HepG2 (cell line): ENCODE results near the gene C22orf31. TPM values are rescaled to one million over a fixed set of nuclear protein-coding genes. Genes with fewer than 3 reads are reported as not detected.

Experiments used
- CCDC6 ChIP-seq: sonication (generic); formaldehyde crosslinking; IDR thresholded peaks from 2 replicates; pipeline ENCODE4 v1.8.1; 2022; ENCODE audit warnings: mild to moderate bottlenecking, missing genetic modification reagents, moderate library complexity
- DR1 ChIP-seq: sonication (generic); formaldehyde crosslinking; IDR thresholded peaks from 2 replicates; pipeline ENCODE4 v1.8.0; 2021; ENCODE audit warnings: mild to moderate bottlenecking, missing genetic modification reagents, inconsistent platforms
- HIVEP1 ChIP-seq: sonication (generic); formaldehyde crosslinking; IDR thresholded peaks from 2 replicates; pipeline ENCODE4 v1.4.0; 2020; ENCODE audit warnings: mild to moderate bottlenecking, missing genetic modification reagents
- HOXA9 ChIP-seq: sonication (generic); formaldehyde crosslinking; IDR thresholded peaks from 2 replicates; pipeline ENCODE4 v1.8.1; 2022; ENCODE audit warnings: missing genetic modification reagents, mild to moderate bottlenecking, moderate library complexity, borderline replicate concordance
- IKZF4 ChIP-seq: sonication (generic); formaldehyde crosslinking; IDR thresholded peaks from 2 replicates; pipeline ENCODE4 v1.5.1; 2020; ENCODE audit warnings: borderline replicate concordance, mild to moderate bottlenecking, low read depth, missing genetic modification reagents; ENCODE audit errors: not compliant biosample characterization
- KDM1A ChIP-seq: IDR thresholded peaks from 2 replicates; pipeline ENCODE4 v1.6.1; 2016; ENCODE audit warnings: missing compliant biosample characterization
- KDM4B ChIP-seq: sonication (generic); formaldehyde crosslinking; IDR thresholded peaks from 2 replicates; pipeline ENCODE4 v1.4.0; 2020; ENCODE audit warnings: missing genetic modification reagents
- KDM5B ChIP-seq: sonication (generic); formaldehyde crosslinking; IDR thresholded peaks from 2 replicates; pipeline ENCODE4 v1.4.0; 2020; ENCODE audit warnings: missing genetic modification reagents, mild to moderate bottlenecking, borderline replicate concordance
- MTF1 ChIP-seq: sonication (generic); formaldehyde crosslinking; IDR thresholded peaks from 2 replicates; pipeline ENCODE4 v1.5.0; 2020; ENCODE audit warnings: missing genetic modification reagents
- MYNN ChIP-seq: sonication (generic); formaldehyde crosslinking; IDR thresholded peaks from 2 replicates; pipeline ENCODE4 v1.4.0; 2020; ENCODE audit warnings: mild to moderate bottlenecking, low read depth, missing genetic modification reagents
- MYPOP ChIP-seq: sonication (generic); formaldehyde crosslinking; IDR thresholded peaks from 2 replicates; pipeline ENCODE4 v1.8.1; 2023; ENCODE audit warnings: mild to moderate bottlenecking, moderate library complexity, missing genetic modification reagents
- NBN ChIP-seq: fragments of 450-650 bp; conservative IDR thresholded peaks from 2 replicates; pipeline ENCODE4 v1.6.1; 2017
- NPAS2 ChIP-seq: sonication (generic); formaldehyde crosslinking; IDR thresholded peaks from 2 replicates; pipeline ENCODE4 v1.8.0; 2022; ENCODE audit warnings: mild to moderate bottlenecking, missing genetic modification reagents, borderline replicate concordance
- PLRG1 ChIP-seq: fragments of 450-650 bp; conservative IDR thresholded peaks from 2 replicates; pipeline ENCODE4 v1.6.1; 2016
- POLR2AphosphoS5 ChIP-seq: IDR thresholded peaks from 2 replicates; pipeline ENCODE4 v1.6.1; 2012; ENCODE audit warnings: low read depth, low read length
- RFXANK ChIP-seq: IDR thresholded peaks from 2 replicates; pipeline ENCODE4 v1.6.1; 2016
- RORA ChIP-seq: sonication (generic); formaldehyde crosslinking; IDR thresholded peaks from 2 replicates; pipeline ENCODE4 v1.5.0; 2020; ENCODE audit warnings: mild to moderate bottlenecking, missing genetic modification reagents, moderate library complexity
- SMARCC2 ChIP-seq: fragments of 450-650 bp; IDR thresholded peaks from 2 replicates; pipeline ENCODE4 v1.6.1; 2017; ENCODE audit warnings: antibody characterized with exemption, mild to moderate bottlenecking
- SRSF9 ChIP-seq: fragments of 200-400 bp; formaldehyde crosslinking; IDR thresholded peaks from 2 replicates; pipeline ENCODE4 v1.6.1; 2018; ENCODE audit warnings: borderline replicate concordance, mild to moderate bottlenecking, low read depth, low read length; ENCODE audit not compliant: insufficient read depth, poor library complexity, severe bottlenecking
- ZFP1 ChIP-seq: IDR thresholded peaks from 2 replicates; pipeline ENCODE4 v1.6.1; 2016
- ZFP41 ChIP-seq: sonication (generic); formaldehyde crosslinking; IDR thresholded peaks from 2 replicates; pipeline ENCODE4 v1.4.0; 2020; ENCODE audit warnings: mild to moderate bottlenecking, missing genetic modification reagents, borderline replicate concordance
- ZNF160 ChIP-seq: sonication (generic); formaldehyde crosslinking; IDR thresholded peaks from 2 replicates; pipeline ENCODE4 v1.8.0; 2022; ENCODE audit warnings: mild to moderate bottlenecking, inconsistent platforms, missing genetic modification reagents
- ZNF251 ChIP-seq: sonication (generic); formaldehyde crosslinking; IDR thresholded peaks from 2 replicates; pipeline ENCODE4 v1.9.0; 2021; ENCODE audit warnings: mild to moderate bottlenecking, missing genetic modification reagents
- ZNF446 ChIP-seq: sonication (generic); formaldehyde crosslinking; IDR thresholded peaks from 2 replicates; pipeline ENCODE4 v1.5.0; 2020; ENCODE audit warnings: mild to moderate bottlenecking, missing genetic modification reagents
- ZNF547 ChIP-seq: sonication (generic); formaldehyde crosslinking; IDR thresholded peaks from 2 replicates; pipeline ENCODE4 v1.5.1; 2020; ENCODE audit warnings: mild to moderate bottlenecking, missing genetic modification reagents
- ZNF552 ChIP-seq: sonication (generic); formaldehyde crosslinking; IDR thresholded peaks from 2 replicates; pipeline ENCODE4 v1.9.0; 2022; ENCODE audit warnings: missing genetic modification reagents, mild to moderate bottlenecking, borderline replicate concordance
- ZNF75D ChIP-seq: sonication (generic); formaldehyde crosslinking; IDR thresholded peaks from 2 replicates; pipeline ENCODE4 v1.8.1; 2023; ENCODE audit warnings: missing genetic modification reagents, mild to moderate bottlenecking, borderline replicate concordance
- ZNF790 ChIP-seq: sonication (generic); formaldehyde crosslinking; IDR thresholded peaks from 2 replicates; pipeline ENCODE4 v1.8.0; 2022; ENCODE audit warnings: missing genetic modification reagents, mild to moderate bottlenecking, borderline replicate concordance
- ZXDC ChIP-seq: sonication (generic); formaldehyde crosslinking; IDR thresholded peaks from 2 replicates; pipeline ENCODE4 v1.5.0; 2020; ENCODE audit warnings: mild to moderate bottlenecking, missing genetic modification reagents
- polyA plus RNA-seq, 8 experiments: library from polyadenylated mRNA; depleted of rRNA in 3 of 8; stranded (reverse) in 7 of 8; unstranded in 1 of 8; fragments of >200 nt; fragmentation: Illumina TruSeq in 4 of 8; extraction: Trizol in 4 of 8; gene quantifications; 2 replicates each; pipeline versions ENCODE4 v1.2.1 to v1.2.3, GENCODE V29; 2011 to 2016; ENCODE audit warnings: low read depth in 4 of 8, missing spikeins in 1 of 8, mixed read lengths in 1 of 8; ENCODE audit not compliant: insufficient read depth in 1 of 8
- total RNA-seq, 5 experiments: library from RNA; depleted of rRNA; stranded (reverse); fragments of >200 nt; fragmentation: Illumina TruSeq; extraction: Trizol; gene quantifications; 2 replicates each; pipeline ENCODE4 v1.2.3, GENCODE V29; 2016; ENCODE audit warnings: low read depth in 1 of 5
- TF ChIP-seq, protein P1 (sequence below): sonication (generic); formaldehyde crosslinking; IDR thresholded peaks from 2 replicates; pipeline ENCODE4 v1.5.0; 2020; ENCODE audit warnings: missing genetic modification reagents

The C22orf31 gene
- total and polyA plus RNA-seq, 2 of the 13 experiments (the other 11 are each of a cell fraction or from before 2014, with no cell fraction given): not detected

- no peak for TF ChIP-seq ZXDC (CRISPR knock-in tag)
- TF ChIP-seq ZNF75D (CRISPR knock-in tag): no peak
- no peak for TF ChIP-seq RORA (CRISPR knock-in tag)
- TF ChIP-seq HOXA9 (CRISPR knock-in tag): no peak
- no peak for TF ChIP-seq NBN
- no peak for TF ChIP-seq POLR2AphosphoS5
- TF ChIP-seq IKZF4 (CRISPR knock-in tag): no peak
- no peak for TF ChIP-seq MYNN (CRISPR knock-in tag)
- TF ChIP-seq ZNF790 (CRISPR knock-in tag): no peak
- no peak for TF ChIP-seq KDM5B (CRISPR knock-in tag)
- no peak for TF ChIP-seq HIVEP1 (CRISPR knock-in tag)
- TF ChIP-seq PLRG1: no peak
- no peak for TF ChIP-seq ZNF547 (CRISPR knock-in tag)
- TF ChIP-seq ZNF251 (CRISPR knock-in tag): no peak
- TF ChIP-seq ZNF446 (CRISPR knock-in tag): no peak
- no peak for TF ChIP-seq CCDC6 (CRISPR knock-in tag)
- TF ChIP-seq MYPOP (CRISPR knock-in tag): no peak
- no peak for TF ChIP-seq RFXANK (CRISPR knock-in tag)
- TF ChIP-seq SRSF9: no peak
- no peak for TF ChIP-seq ZFP1
- no peak for TF ChIP-seq DR1 (CRISPR knock-in tag)
- no peak for TF ChIP-seq SMARCC2
- TF ChIP-seq KDM1A (CRISPR knock-in tag): 0 out of 2 replicates have a peak, but pooled peaks have one; percentile 5
- TF ChIP-seq KDM4B (CRISPR knock-in tag): no peak
- TF ChIP-seq MTF1 (CRISPR knock-in tag): no peak
- TF ChIP-seq NPAS2: no peak
- TF ChIP-seq, protein P1, sequence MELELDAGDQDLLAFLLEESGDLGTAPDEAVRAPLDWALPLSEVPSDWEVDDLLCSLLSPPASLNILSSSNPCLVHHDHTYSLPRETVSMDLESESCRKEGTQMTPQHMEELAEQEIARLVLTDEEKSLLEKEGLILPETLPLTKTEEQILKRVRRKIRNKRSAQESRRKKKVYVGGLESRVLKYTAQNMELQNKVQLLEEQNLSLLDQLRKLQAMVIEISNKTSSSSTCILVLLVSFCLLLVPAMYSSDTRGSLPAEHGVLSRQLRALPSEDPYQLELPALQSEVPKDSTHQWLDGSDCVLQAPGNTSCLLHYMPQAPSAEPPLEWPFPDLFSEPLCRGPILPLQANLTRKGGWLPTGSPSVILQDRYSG (CRISPR knock-in tag): no peak
- no peak for TF ChIP-seq ZFP41 (CRISPR knock-in tag)
- no peak for TF ChIP-seq ZNF160 (CRISPR knock-in tag)
- TF ChIP-seq ZNF552 (CRISPR knock-in tag): no peak
These were observed 31.5 kb downstream of the C22orf31 start (continued) for GRCh38 chr22:29030016-29030617.
